NCI-H446 treated with DMSO at 0.1 percent for 48 hours (cell line): Measurements from ENCODE around the gene DRC1.
A peak's percentile ranks its signal among the peaks of the same experiment; 100 is the strongest.
"Not testable (repeated sequence)": the region's sequence is repeated elsewhere in the genome, so short reads cannot be mapped to it uniquely, and the experiment has no call there.

ENCODE experiments used
- DNase-seq: peaks from one replicate; lab custom pipeline; 2025; lab: John Stamatoyannopoulos, UW

DRC1 gene

DNA sequence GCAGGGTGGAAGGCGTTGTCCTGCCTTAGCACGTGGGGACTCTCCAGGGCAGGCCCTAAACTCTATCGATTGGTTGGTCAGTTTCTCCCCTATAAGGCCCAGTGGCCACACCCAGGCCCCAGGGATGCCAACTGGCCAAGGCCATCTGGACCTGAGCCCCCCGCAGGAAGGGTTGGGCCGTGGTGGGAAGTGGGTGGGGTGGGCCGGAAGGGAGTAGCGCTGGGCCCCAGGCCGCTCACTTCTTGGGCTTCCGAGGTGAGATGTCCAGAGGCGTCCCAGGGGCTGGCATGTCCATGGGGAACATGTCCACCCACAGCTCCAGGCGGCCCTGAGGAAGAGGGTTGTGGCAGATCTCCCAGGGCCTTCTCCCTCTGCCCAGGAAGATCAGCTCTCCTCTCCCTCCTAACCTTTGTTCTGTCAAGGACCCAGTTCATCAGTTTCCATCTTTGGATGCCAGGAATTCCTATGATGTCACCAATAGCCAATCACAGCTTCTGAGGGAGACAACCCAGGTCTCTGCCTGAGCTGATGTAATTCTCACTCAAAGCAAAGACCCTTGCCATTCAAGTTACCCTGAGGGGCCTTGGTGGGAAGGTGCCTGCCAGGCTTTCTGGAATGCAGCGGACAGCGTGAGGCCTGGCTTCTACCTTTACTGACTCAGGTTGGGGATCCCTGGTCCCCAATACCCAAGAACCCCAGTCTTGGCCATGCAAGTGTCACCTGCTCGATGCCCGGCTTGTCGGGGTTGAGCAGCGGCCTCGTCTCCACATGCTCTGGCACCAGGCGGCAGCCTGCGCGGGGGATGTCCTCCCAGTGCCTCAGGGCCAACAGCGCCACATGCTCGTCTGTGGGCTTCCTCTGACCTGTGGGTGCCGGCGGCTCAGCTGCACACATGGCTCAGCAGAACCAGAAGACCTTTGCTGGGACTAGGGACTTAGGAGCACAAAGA is 61.8 kb downstream of the DRC1 start:
- DNase-seq = no peak

GRCh38 chr2:26464390-26465265 is 62.9 kb downstream of the DRC1 start:
- no peak for DNase-seq

DNA sequence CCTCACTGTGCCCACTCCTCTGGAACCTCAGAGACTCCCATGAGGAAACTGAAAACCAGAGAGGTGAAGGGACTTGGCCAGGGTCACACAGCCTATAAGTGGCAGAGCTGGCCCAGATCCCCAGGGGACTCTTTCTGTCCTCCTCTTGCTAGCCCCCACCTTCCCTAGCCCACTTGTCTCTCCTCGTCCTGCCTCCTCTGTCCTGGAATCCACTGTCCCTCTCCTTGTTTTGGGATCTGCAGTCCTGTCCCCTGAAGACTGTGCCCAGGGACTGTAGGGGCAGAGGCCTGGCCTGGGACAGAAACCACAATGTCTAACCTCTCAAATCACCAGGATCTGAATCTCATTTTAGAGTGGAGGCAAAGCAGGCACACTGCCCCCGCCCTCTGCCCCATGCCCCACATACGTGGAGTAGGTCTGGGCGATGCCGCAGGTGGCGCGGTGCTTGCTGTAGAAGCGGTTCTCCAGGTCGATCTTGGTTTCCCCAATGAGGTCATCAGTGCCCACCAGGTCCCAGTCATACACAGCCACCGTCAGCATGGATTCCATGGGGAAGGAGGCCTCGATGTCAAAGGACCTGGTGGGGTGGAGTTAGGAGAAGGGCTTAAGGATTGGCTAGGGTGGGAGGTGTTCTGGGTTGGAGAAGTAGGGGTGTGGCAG is 63.7 kb downstream of the DRC1 start:
- no peak for DNase-seq

- no peak for DNase-seq
These were observed 64.3 kb downstream of the DRC1 start for GRCh38 chr2:26465981-26466471.

- no peak for DNase-seq
These were observed 65.1 kb downstream of the DRC1 start for GRCh38 chr2:26466662-26467310.

GRCh38 chr2:26468544-26468943 is 66.8 kb downstream of the DRC1 start:
- not testable (repeated sequence) for DNase-seq

GRCh38 chr2:26469092-26469710 is 67.5 kb downstream of the DRC1 start:
- DNase-seq = peak; percentile 6

- DNase-seq = no peak
These were observed 68.2 kb downstream of the DRC1 start for GRCh38 chr2:26469955-26470354.

- DNase-seq = no peak
These were observed 69.0 kb downstream of the DRC1 start for GRCh38 chr2:26470601-26471260.

DNA sequence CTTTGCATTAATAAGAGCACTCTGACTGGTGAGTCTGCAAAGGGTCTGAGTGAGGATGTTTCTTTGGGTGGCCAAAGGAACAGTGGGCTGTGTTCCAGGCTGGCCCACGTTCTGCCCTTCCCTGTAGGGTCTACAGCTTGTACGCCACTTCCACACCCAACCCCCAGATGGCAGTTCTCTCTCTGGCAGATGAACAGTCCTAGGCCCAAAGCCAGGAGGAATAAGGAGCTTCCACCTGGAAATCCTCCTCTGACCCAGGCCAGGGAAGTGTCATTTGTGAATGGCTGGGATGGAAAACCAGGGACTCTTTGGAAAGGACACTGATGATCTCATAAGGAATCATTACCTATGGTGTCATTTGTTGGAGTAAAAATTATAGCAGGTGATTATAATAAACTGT is 69.6 kb downstream of the DRC1 start:
- DNase-seq = peak; percentile 24

DNA sequence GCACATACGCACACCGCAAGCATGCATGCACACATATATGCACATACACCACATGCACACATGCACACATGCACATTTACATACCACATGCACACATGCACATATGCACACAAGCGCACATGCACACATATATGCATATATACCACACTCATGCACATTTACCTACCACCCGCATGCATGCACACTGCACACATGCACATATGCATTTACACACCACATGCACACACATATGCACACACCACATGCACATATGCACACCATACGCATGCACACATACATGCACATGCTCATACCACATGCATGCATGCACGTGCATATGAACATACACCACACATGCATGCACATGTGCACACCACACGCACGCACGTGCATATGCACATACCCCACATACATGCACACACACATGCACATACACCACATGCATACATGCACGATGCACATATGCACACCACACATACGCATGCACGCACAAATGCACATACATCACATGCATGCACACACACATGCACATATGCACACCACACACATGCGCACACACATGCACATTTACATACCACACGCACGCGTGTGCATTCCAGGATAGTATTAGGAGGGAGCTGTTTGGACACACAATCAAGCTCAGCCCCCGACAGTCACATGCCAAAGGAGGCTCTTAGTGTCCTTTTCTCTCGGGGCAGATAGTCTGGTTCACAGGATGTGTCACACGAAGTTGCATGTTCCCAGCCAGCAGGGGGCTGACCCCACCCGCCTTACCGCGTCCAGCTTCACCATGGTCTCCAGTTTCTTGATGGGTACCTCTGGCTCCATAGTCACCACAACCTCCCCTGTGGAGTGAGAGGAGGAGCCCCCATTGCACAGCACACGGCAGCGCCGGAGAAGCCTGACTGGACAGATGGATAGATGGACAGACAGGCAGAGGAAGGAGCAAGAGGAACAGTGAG is 70.3 kb downstream of the DRC1 start:
- no peak for DNase-seq

DNA sequence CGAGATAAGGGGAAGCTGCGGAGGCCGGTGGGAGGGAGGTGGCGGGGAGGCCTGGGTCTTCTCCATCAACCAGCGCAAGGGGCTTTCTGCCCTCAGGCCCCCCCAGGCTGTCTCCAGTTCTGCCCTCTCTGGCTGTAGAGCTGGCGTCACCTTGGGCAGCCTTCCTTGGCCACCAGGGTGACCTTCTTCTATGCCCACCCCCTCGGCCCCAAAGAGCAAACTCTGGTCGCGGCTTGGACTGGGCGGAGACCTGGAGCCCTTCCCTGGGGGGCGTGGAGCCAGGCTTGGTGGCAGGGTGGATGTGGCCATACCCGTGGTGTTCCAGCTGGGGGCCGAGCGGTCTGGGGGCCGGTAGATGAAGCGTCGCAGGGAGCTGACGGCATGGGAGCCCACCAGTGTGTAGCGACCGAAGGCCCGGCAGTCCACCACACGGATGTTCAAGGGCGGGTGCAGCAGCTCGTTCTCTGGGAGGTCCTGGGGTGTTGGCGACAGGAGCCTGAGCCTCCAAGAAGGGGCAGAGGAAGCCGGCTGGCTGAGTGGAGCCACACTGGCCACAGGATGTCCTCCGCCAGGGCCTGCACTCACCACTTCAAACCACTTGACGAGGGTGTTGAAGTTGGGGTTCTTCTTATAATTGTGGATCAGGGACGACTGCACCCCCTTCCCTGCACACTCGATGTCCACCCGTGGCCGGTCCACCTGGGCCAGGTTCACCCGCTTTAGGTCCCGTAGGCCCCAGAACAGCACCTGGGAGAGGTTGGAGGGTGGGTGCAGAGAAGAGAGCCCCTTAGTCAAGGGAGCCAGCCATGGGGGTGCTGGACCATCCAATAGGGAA is 71.3 kb downstream of the DRC1 start:
- DNase-seq = no peak

DNA sequence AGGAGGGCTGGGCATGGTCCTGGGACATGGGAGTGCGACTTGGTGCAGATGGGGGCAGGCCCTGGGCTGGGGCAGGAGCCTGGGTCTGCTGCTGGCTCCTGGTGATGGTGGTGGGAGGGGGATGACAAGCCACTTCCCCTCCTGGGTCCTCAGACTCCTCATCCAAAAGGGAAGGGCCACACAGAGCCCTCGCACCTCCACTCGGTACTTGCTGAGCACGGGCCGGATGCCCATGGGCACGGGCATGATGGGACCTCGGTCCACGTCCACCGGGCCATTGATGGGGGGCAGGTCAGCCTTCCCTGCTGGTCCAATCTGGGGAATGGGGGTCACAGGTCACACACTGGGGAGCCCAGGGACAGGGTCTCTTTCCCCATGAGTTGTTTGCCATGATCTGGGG is 72.1 kb downstream of the DRC1 start:
- DNase-seq = no peak

DNA sequence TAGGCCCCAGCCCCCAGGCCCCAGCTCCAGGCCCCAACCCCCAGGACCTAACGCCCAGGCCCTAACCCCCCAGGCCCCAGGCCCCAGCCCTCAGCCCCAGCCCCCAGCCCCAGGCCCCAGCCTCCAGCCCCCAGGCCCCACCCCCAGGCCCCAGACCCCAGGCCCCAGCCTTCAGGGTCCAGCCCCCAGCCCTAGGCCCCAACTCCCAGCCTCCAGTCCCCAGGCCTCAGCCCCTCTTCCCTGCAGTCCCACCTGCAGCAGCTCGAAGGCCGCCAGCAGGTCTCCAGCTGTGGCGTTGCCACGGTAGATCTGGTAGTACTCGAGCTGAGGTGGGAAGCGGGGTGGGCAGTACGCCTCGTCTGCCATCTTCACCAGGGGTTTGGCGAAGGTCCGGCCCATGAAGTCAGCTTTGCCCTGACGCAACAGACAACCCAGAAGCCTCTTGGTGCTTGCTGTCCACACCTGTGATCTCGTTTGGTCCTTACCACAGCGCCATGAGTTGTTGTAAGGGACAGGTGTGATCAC is 72.6 kb downstream of the DRC1 start:
- DNase-seq = no peak

DNA sequence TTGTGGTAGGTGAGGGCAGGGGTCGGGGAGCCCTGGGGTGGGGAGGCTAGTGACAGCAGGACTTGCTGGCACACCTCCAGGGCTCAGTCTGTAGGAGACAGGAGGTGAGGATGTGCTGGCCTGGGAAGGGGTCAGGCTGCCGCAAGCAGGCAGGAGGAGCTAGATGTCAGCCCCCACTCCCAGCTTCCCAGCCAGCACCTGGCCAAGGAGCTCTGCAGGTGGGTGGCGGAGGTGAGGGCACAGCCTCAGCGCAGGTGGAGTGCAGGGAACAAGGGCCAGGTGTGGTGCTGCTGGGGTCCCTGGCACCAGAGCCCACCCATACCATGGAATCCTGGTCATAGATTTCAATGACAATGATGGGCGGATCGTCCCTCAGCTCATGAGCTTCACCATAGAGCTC is 73.3 kb downstream of the DRC1 start:
- no peak for DNase-seq

DNA sequence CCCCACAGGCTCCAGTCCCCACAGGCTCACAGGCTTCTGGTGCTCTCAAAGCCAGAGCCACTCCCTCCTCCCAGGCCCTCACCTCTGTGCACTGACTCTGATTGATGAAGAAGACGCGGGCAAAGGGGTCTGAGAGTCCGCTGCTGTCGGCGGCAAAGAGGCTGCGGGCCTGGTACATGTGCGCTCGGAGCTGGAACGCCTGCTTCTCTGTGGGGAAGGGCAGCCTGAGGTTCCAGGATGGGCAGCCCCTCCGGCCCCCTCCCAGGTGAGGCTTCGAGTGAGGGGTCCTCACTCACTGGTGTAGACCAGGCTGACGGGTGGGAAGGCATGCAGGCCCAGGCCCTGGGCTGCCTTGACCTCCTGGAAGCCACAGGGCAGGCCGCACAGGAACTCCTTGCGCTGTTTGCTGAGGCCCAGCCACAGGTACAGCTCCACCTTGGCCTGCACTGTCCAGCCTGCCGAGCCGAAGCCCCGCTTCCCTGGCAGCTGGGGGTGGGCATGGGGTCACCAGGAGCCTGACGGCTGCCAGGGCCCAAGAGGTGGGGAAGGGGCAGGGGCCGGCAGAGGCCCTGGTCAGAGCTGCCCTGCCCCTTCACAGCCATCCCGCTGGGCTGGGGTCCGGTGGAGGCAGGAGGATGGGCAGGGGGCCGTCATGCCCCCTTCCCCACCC is 74.2 kb downstream of the DRC1 start:
- no peak for DNase-seq

- no peak for DNase-seq
These were observed 75.6 kb downstream of the DRC1 start for GRCh38 chr2:26477126-26477910.
